MM.1S (cell line): Measurements from ENCODE around the gene PRKCA.

ENCODE experiments used
- DNase-seq: peaks from one replicate; pipeline ENCODE4 v3.0.0-alpha.2; 2015
- H2AFZ ChIP-seq: fragments of 300-600 bp; sonication (generic); 2 replicates; pipeline ENCODE4 v1.6.0; 2016; ENCODE audit warnings: antibody characterized with exemption, low read length
- H3F3A ChIP-seq: fragments of 300-600 bp; sonication (generic); 2 replicates; pipeline ENCODE4 v1.6.1; 2016; ENCODE audit warnings: mild to moderate bottlenecking, antibody characterized with exemption, low read length, moderate library complexity, mixed read lengths; ENCODE audit not compliant: insufficient read depth
- H3K27ac ChIP-seq: fragments of 300-600 bp; sonication (generic); 2 replicates; pipeline ENCODE4 v1.5.1; 2016; ENCODE audit warnings: mild to moderate bottlenecking, low read length
- H3K27me3 ChIP-seq: fragments of 300-600 bp; sonication (generic); replicated peaks from 2 replicates; pipeline ENCODE4 v1.6.0; 2016; ENCODE audit warnings: low read length; ENCODE audit not compliant: insufficient read depth
- H3K36me3 ChIP-seq: fragments of 300-600 bp; sonication (generic); replicated peaks from 2 replicates; pipeline ENCODE4 v1.6.1; 2016; ENCODE audit warnings: mild to moderate bottlenecking, low read length, mixed read lengths; ENCODE audit not compliant: insufficient read depth
- H3K4me1 ChIP-seq: fragments of 300-600 bp; sonication (generic); 2 replicates; pipeline ENCODE4 v1.6.1; 2016; ENCODE audit warnings: low read length, mixed read lengths
- H3K4me2 ChIP-seq: fragments of 300-600 bp; sonication (generic); 2 replicates; pipeline ENCODE4 v1.6.0; 2016; ENCODE audit warnings: low read depth, low read length
- H3K4me3 ChIP-seq: fragments of 300-600 bp; sonication (generic); 2 replicates; pipeline ENCODE4 v1.5.1; 2016; ENCODE audit warnings: low read length, mixed read lengths
- H3K79me2 ChIP-seq: fragments of 300-600 bp; sonication (generic); 2 replicates; pipeline ENCODE4 v1.6.1; 2016; ENCODE audit warnings: mixed run types, low read length, mixed read lengths
- H3K9ac ChIP-seq: fragments of 300-600 bp; sonication (generic); 2 replicates; pipeline ENCODE4 v1.6.1; 2016; ENCODE audit warnings: low read length, mixed read lengths
- H3K9me2 ChIP-seq: fragments of 300-600 bp; sonication (generic); replicated peaks from 2 replicates; pipeline ENCODE4 v1.6.1; 2016; ENCODE audit warnings: mild to moderate bottlenecking, low read length, mixed read lengths; ENCODE audit not compliant: insufficient read depth
- H3K9me3 ChIP-seq: fragments of 300-600 bp; sonication (generic); replicated peaks from 2 replicates; pipeline ENCODE4 v1.6.1; 2016; ENCODE audit warnings: mild to moderate bottlenecking, low read length, mixed read lengths; ENCODE audit not compliant: insufficient read depth
- H4K20me1 ChIP-seq: fragments of 300-600 bp; sonication (generic); 2 replicates; pipeline ENCODE4 v1.6.1; 2016; ENCODE audit warnings: mild to moderate bottlenecking, low read length, moderate library complexity, mixed read lengths; ENCODE audit not compliant: insufficient read depth
- CTCF ChIP-seq: fragments of 300-600 bp; sonication (generic); IDR thresholded peaks from 2 replicates; pipeline ENCODE4 v1.5.1; 2016; ENCODE audit warnings: antibody characterized with exemption, low read length, mixed read lengths
- EZH2 ChIP-seq: fragments of 300-600 bp; sonication (generic); optimal IDR thresholded peaks from 2 replicates; pipeline ENCODE3; 2017; ENCODE audit warnings: low read depth, mild to moderate bottlenecking, antibody characterized with exemption, low read length, mixed read lengths
- EZH2phosphoT487 ChIP-seq: fragments of 300-600 bp; sonication (generic); IDR thresholded peaks from 2 replicates; pipeline ENCODE4 v1.6.1; 2018; ENCODE audit warnings: antibody characterized with exemption, low read length

PRKCA gene

GRCh38 chr17:66430846-66431795 lies 128.7 kb downstream of the PRKCA start:
- no peak overlapping the region for H3K4me2 ChIP-seq
- H3K4me1 ChIP-seq: peaks cover 46% of the 10 kb centered on the region
- no peak for DNase-seq
- TF ChIP-seq CTCF (no peak), EZH2phosphoT487 (no peak), EZH2 (no peak)
- H4K20me1 ChIP-seq: no peaks in the 10 kb centered on the region
- H3K36me3 ChIP-seq: no peaks in the 10 kb centered on the region
- H3K27ac ChIP-seq: no peak overlapping the region
- H3K9me2 ChIP-seq: no peaks in the 10 kb centered on the region
- H3K9ac ChIP-seq: no peak overlapping the region
- no peaks in the 10 kb centered on the region for H3F3A ChIP-seq
- H3K79me2 ChIP-seq: peaks cover 82% of the 10 kb centered on the region
- no peaks in the 10 kb centered on the region for H3K9me3 ChIP-seq
- no peak overlapping the region for H3K4me3 ChIP-seq
- no peak overlapping the region for H2AFZ ChIP-seq
- no peaks in the 10 kb centered on the region for H3K27me3 ChIP-seq

GRCh38 chr17:66431910-66432309 lies 129.5 kb downstream of the PRKCA start:
- peaks cover 79% of the 10 kb centered on the region for H3K79me2 ChIP-seq
- TF ChIP-seq EZH2: no peak
- no peak for TF ChIP-seq CTCF
- TF ChIP-seq EZH2phosphoT487: no peak

GRCh38 chr17:66432411-66432957 lies 130.1 kb downstream of the PRKCA start:
- no peak for DNase-seq
- Histone ChIP-seq H3K27ac (no peak overlapping the region), H3K36me3 (no peaks in the 10 kb centered on the region)

More at GRCh38 chr17:66431910-66432309, 129.5 kb downstream of the PRKCA start:
- Histone ChIP-seq H3K9me2 (no peaks in the 10 kb centered on the region), H3F3A (0 out of 2 replicates have a peak, but pooled peaks cover under 1% of the 10 kb centered on the region), H3K9me3 (no peaks in the 10 kb centered on the region), H3K36me3 (no peaks in the 10 kb centered on the region), H3K4me2 (no peak overlapping the region), H3K9ac (no peak overlapping the region), H3K27me3 (no peaks in the 10 kb centered on the region), H4K20me1 (no peaks in the 10 kb centered on the region), H2AFZ (no peak overlapping the region), H3K4me3 (no peak overlapping the region), H3K27ac (no peak overlapping the region), H3K4me1 (peaks cover 52% of the 10 kb centered on the region)
- no peak for DNase-seq

More at GRCh38 chr17:66432411-66432957, 130.1 kb downstream of the PRKCA start:
- Histone ChIP-seq H3K4me2 (peak overlapping the region; percentile 16; the same call in 1 of the 2 replicates), H2AFZ (no peak overlapping the region), H3K27me3 (no peaks in the 10 kb centered on the region), H3K4me3 (no peak overlapping the region), H3K9me2 (no peaks in the 10 kb centered on the region), H3K9ac (no peak overlapping the region), H3F3A (0 out of 2 replicates have a peak, but pooled peaks cover 6% of the 10 kb centered on the region), H3K9me3 (no peaks in the 10 kb centered on the region), H4K20me1 (no peaks in the 10 kb centered on the region), H3K79me2 (peaks cover 73% of the 10 kb centered on the region), H3K4me1 (peaks cover 55% of the 10 kb centered on the region)
- TF ChIP-seq EZH2phosphoT487: no peak
- TF ChIP-seq CTCF: no peak
- TF ChIP-seq EZH2: no peak
